ENCODE data around the gene BMP7.

The BMP7 gene

GRCh38 chr20:57266291-57267157, at the start of gene BMP7:
Gene BMP7 (minus strand): TSS chr20:57266641. CDS start chr20:57266122, 519 bp downstream.
- DNase-seq (ENCODE audit: low read depth, low spot score), result no peak

- DNase-seq (ENCODE audit: low read depth, low spot score), result no peak
These were observed 49.6 kb upstream of the BMP7 start for GRCh38 chr20:57315976-57316480.

- no peak for DNase-seq (ENCODE audit: low read depth, low spot score)
These were observed 48.9 kb upstream of the BMP7 start for GRCh38 chr20:57315083-57315975.

- no peak for DNase-seq (ENCODE audit: low read depth, low spot score)
These were observed 47.5 kb upstream of the BMP7 start for GRCh38 chr20:57313951-57314350.

- no peak for DNase-seq (ENCODE audit: low read depth, low spot score)
These were observed 46.8 kb upstream of the BMP7 start for GRCh38 chr20:57313230-57313629.

- no peak for DNase-seq (ENCODE audit: low read depth, low spot score)
These were observed 45.7 kb upstream of the BMP7 start for GRCh38 chr20:57312138-57312537.

GRCh38 chr20:57310821-57311514, 44.5 kb upstream of the BMP7 start:
- DNase-seq (ENCODE audit: low read depth, low spot score), result no peak

GRCh38 chr20:57309544-57310115, 43.2 kb upstream of the BMP7 start:
- DNase-seq (ENCODE audit: low read depth, low spot score), result no peak

- DNase-seq (ENCODE audit: low read depth, low spot score), result no peak
These were observed 42.2 kb upstream of the BMP7 start for GRCh38 chr20:57308451-57309271.

GRCh38 chr20:57306747-57307146, 40.3 kb upstream of the BMP7 start:
- no peak for DNase-seq (ENCODE audit: low read depth, low spot score)

- no peak for DNase-seq (ENCODE audit: low read depth, low spot score)
These were observed 34.6 kb upstream of the BMP7 start for GRCh38 chr20:57301026-57301425.

- no peak for DNase-seq (ENCODE audit: low read depth, low spot score)
These were observed 32.0 kb upstream of the BMP7 start for GRCh38 chr20:57298457-57298856.

GRCh38 chr20:57294550-57294949, 28.1 kb upstream of the BMP7 start:
- DNase-seq (ENCODE audit: low read depth, low spot score), result no peak

GRCh38 chr20:57293995-57294394, 27.6 kb upstream of the BMP7 start:
- no peak for DNase-seq (ENCODE audit: low read depth, low spot score)

- no peak for DNase-seq (ENCODE audit: low read depth, low spot score)
These were observed 26.2 kb upstream of the BMP7 start for GRCh38 chr20:57292611-57293010.

GRCh38 chr20:57291694-57292093, 25.3 kb upstream of the BMP7 start:
- no peak for DNase-seq (ENCODE audit: low read depth, low spot score)

GRCh38 chr20:57291003-57291402, 24.6 kb upstream of the BMP7 start:
- DNase-seq (ENCODE audit: low read depth, low spot score), result no peak

GRCh38 chr20:57290178-57290484, 23.7 kb upstream of the BMP7 start:
- no peak for DNase-seq (ENCODE audit: low read depth, low spot score)

GRCh38 chr20:57289391-57290177, 23.1 kb upstream of the BMP7 start:
- no peak for DNase-seq (ENCODE audit: low read depth, low spot score)

All from brain pericyte (primary cell).